Hepatocyte (in vitro differentiated cells): ENCODE data around the gene MPND. TPM values are rescaled to one million over a fixed set of nuclear protein-coding genes. Genes with fewer than 3 reads are reported as not detected.
A peak's percentile ranks its signal among the peaks of the same experiment; 100 is the strongest.

ENCODE experiments used
- DNase-seq: peaks from one replicate; pipeline ENCODE4 v3.0.0-alpha.2; 2016; ENCODE audit warnings: low spot score
- H2AFZ ChIP-seq: fragments of 200-600 bp; sonication (generic); 2 replicates; pipeline ENCODE4 v1.6.0; 2016; ENCODE audit warnings: antibody characterized with exemption, mild to moderate bottlenecking
- H3K27ac ChIP-seq: fragments of 200-600 bp; sonication (generic); 2 replicates; pipeline ENCODE4 v1.5.1; 2016; ENCODE audit warnings: mild to moderate bottlenecking
- H3K27me3 ChIP-seq: fragments of 200-600 bp; sonication (generic); 2 replicates; pipeline ENCODE4 v1.6.1; 2016
- H3K36me3 ChIP-seq: fragments of 200-600 bp; sonication (generic); replicated peaks from 2 replicates; pipeline ENCODE4 v1.5.1; 2016; ENCODE audit warnings: low read depth; ENCODE audit not compliant: insufficient read depth
- H3K4me1 ChIP-seq: fragments of 200-600 bp; sonication (generic); 2 replicates; pipeline ENCODE4 v1.5.1; 2016; ENCODE audit warnings: mild to moderate bottlenecking, moderate library complexity; ENCODE audit not compliant: insufficient read depth
- H3K4me2 ChIP-seq: fragments of 200-600 bp; sonication (generic); 2 replicates; pipeline ENCODE4 v1.6.0; 2016
- H3K4me3 ChIP-seq: fragments of 200-600 bp; sonication (generic); 2 replicates; pipeline ENCODE4 v1.5.1; 2016; ENCODE audit warnings: mild to moderate bottlenecking
- H3K79me2 ChIP-seq: fragments of 200-600 bp; sonication (generic); 2 replicates; pipeline ENCODE4 v1.6.0; 2017; ENCODE audit warnings: mild to moderate bottlenecking
- H3K9me2 ChIP-seq: fragments of 200-600 bp; sonication (generic); replicated peaks from 2 replicates; pipeline ENCODE4 v1.6.0; 2017; ENCODE audit warnings: mild to moderate bottlenecking; ENCODE audit not compliant: insufficient read depth
- H3K9me3 ChIP-seq: fragments of 200-600 bp; sonication (generic); 2 replicates; pipeline ENCODE4 v1.5.1; 2016; ENCODE audit warnings: low read depth, mild to moderate bottlenecking
- H4K20me1 ChIP-seq: fragments of 200-600 bp; sonication (generic); 2 replicates; pipeline ENCODE4 v1.6.0; 2016; ENCODE audit warnings: mild to moderate bottlenecking; ENCODE audit not compliant: insufficient read depth, poor library complexity, severe bottlenecking
- EZH2 ChIP-seq: fragments of 200-600 bp; sonication (generic); IDR thresholded peaks from 2 replicates; pipeline ENCODE4 v1.6.1; 2016; ENCODE audit warnings: antibody characterized with exemption, mild to moderate bottlenecking, borderline replicate concordance
- EZH2phosphoT487 ChIP-seq: fragments of 200-600 bp; sonication (generic); IDR thresholded peaks from one replicate; pipeline ENCODE4 v1.6.1; 2018; ENCODE audit warnings: antibody characterized with exemption, mild to moderate bottlenecking, low read depth, moderate library complexity; ENCODE audit not compliant: unreplicated experiment, severe bottlenecking
- WGBS: methylation state at CpG from one replicate; pipeline ENCODE4 v1.1.6; 2016; ENCODE audit warnings: low lambda C conversion rate; ENCODE audit errors: missing lambda C conversion rate; 5-methylcytosine and 5-hydroxymethylcytosine counted together
- polyA plus RNA-seq: library from polyadenylated mRNA; unstranded; fragments of >200 nt; fragmentation: Nextera tagmentation; extraction: Ambion mirVana; gene quantifications from 2 replicates; pipeline ENCODE4 v1.2.1, GENCODE V29; 2016
- total RNA-seq: library from RNA; depleted of rRNA; stranded (reverse); fragments of >200 nt; gene quantifications from 2 replicates; pipeline ENCODE4 v1.2.3, GENCODE V29; 2014
- TF ChIP-seq, protein P1 (sequence below): fragments of 200-600 bp; sonication (generic); IDR thresholded peaks from 2 replicates; pipeline ENCODE4 v1.5.1; 2016; ENCODE audit warnings: antibody characterized with exemption, mild to moderate bottlenecking; ENCODE audit not compliant: poor library complexity

The MPND gene
- total and polyA plus RNA-seq, 2 experiments from 2014 or later, result 16.6 to 21.9 TPM

DNA sequence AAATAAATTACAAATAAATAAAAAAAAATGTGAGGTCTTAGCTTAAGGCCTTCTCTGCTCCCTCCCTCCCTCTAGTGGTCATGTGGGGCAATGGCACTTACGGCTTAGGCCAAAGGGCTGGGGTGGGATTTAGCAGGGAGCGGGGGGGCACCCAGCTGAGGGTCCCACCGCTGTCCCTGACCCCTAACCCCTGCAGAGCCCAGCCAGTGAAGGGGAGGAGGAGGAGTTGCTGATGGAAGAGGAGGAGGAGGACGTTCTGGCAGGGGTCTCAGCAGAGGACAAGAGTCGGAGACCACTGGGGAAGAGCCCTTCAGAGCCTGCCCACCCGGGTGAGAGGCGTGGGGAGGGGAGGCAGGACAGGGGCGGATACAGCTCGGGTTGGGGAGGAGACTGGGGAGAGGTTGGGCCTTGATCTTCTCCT lies 9.3 kb downstream of the MPND start:
- Histone ChIP-seq H3K79me2 (no peaks in the 10 kb centered on the region), H3K36me3 (no peaks in the 10 kb centered on the region), H3K9me2 (no peaks in the 10 kb centered on the region), H3K9me3 (no peaks in the 10 kb centered on the region), H2AFZ (no peak overlapping the region), H3K27me3 (no peaks in the 10 kb centered on the region), H3K4me2 (no peak overlapping the region), H3K27ac (no peak overlapping the region), H4K20me1 (no peaks in the 10 kb centered on the region), H3K4me1 (no peaks in the 10 kb centered on the region), H3K4me3 (no peak overlapping the region)
- WGBS, result 61% methylated on average over 8 of the region's 9 CpGs
- TF ChIP-seq, protein P1, sequence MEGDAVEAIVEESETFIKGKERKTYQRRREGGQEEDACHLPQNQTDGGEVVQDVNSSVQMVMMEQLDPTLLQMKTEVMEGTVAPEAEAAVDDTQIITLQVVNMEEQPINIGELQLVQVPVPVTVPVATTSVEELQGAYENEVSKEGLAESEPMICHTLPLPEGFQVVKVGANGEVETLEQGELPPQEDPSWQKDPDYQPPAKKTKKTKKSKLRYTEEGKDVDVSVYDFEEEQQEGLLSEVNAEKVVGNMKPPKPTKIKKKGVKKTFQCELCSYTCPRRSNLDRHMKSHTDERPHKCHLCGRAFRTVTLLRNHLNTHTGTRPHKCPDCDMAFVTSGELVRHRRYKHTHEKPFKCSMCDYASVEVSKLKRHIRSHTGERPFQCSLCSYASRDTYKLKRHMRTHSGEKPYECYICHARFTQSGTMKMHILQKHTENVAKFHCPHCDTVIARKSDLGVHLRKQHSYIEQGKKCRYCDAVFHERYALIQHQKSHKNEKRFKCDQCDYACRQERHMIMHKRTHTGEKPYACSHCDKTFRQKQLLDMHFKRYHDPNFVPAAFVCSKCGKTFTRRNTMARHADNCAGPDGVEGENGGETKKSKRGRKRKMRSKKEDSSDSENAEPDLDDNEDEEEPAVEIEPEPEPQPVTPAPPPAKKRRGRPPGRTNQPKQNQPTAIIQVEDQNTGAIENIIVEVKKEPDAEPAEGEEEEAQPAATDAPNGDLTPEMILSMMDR, result peak; percentile 94
- no peak for TF ChIP-seq EZH2phosphoT487
- DNase-seq, result peak; percentile 83

DNA sequence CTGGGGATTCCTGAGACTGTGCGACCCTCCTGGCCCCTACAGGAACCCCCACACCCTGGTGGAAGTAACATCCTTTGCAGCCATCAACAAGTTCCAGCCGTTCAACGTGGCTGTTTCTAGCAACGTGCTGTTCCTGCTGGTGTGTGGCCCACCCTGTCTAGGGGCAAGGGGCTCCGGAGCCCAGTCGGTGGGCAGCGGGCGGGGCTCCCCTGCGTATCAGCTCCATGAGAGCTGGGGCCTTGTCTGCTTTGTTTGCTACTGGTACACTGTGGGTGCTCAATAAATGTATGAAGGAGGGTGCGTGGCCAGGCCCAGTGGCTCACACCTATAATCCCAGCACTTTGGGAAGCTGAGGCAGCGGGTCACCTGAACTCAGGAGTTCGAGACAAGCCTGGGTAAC lies 10.9 kb downstream of the MPND start:
- no peak for DNase-seq
- Histone ChIP-seq H2AFZ (no peak overlapping the region), H3K9me2 (no peaks in the 10 kb centered on the region), H3K9me3 (no peaks in the 10 kb centered on the region), H3K4me3 (no peak overlapping the region), H3K36me3 (no peaks in the 10 kb centered on the region), H3K27me3 (no peaks in the 10 kb centered on the region), H4K20me1 (no peaks in the 10 kb centered on the region), H3K27ac (no peak overlapping the region), H3K4me2 (no peak overlapping the region), H3K79me2 (no peaks in the 10 kb centered on the region), H3K4me1 (no peaks in the 10 kb centered on the region)
- TF ChIP-seq, protein P1, result no peak
- TF ChIP-seq EZH2, result no peak
- no peak for TF ChIP-seq EZH2phosphoT487
- WGBS, result 98% methylated on average over 12 of the region's 12 CpGs

DNA sequence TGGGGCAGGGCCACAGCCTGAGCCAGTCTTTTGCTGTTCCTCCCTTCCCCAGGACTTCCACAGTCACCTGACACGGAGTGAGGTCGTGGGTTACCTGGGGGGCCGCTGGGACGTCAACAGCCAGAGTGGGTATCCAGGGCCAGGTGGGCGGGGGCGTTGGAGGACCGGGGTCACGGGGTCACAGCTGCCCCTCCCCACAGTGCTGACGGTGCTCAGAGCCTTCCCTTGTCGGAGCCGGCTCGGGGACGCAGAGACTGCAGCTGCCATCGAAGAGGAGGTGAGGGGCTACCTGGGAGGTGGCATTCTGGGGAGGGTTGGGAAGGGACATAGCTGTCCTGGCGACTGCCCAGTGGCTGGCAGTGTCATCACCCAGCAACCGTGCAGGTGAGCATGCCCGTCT lies 11.5 kb downstream of the MPND start:
- DNase-seq, result peak; percentile 4
- TF ChIP-seq EZH2phosphoT487 (no peak), EZH2 (no peak)
- TF ChIP-seq, protein P1, result no peak
- 90% methylated on average over 17 of the region's 17 CpGs for WGBS

More for the DNA sequence above, 11.5 kb downstream of the MPND start:
- no peak overlapping the region for H3K4me2 ChIP-seq
- no peaks in the 10 kb centered on the region for H4K20me1 ChIP-seq
- no peaks in the 10 kb centered on the region for H3K9me3 ChIP-seq
- no peaks in the 10 kb centered on the region for H3K27me3 ChIP-seq
- peaks cover 1% of the 10 kb centered on the region for H3K4me1 ChIP-seq
- no peaks in the 10 kb centered on the region for H3K36me3 ChIP-seq
- H2AFZ ChIP-seq, result no peak overlapping the region
- H3K9me2 ChIP-seq, result no peaks in the 10 kb centered on the region
- H3K27ac ChIP-seq, result no peak overlapping the region
- H3K79me2 ChIP-seq, result no peaks in the 10 kb centered on the region
- H3K4me3 ChIP-seq, result no peak overlapping the region
